NCI-H1694 (cell line): ENCODE measurements around the gene HDAC8.

Experiments
- DNase-seq: peaks from one replicate; lab custom pipeline; 2025; lab: John Stamatoyannopoulos, UW

The HDAC8 gene

GRCh38 chrX:72282302-72282701 lies 290.3 kb downstream of the HDAC8 start:
- DNase-seq: no peak

- no peak for DNase-seq
These were observed 292.3 kb downstream of the HDAC8 start for GRCh38 chrX:72280321-72280845.
